Measurements from ENCODE around the gene CC2D2B. TPM values are rescaled to one million over a fixed set of nuclear protein-coding genes. Genes with fewer than 3 reads are reported as not detected.

Gene CC2D2B
- total and polyA plus RNA-seq, 2 experiments from 2014 or later: 0.39 TPM; not detected in 1

GRCh38 chr10:95864906-95865813 lies 42.6 kb upstream of the CC2D2B start:
- WGBS, 2 experiments (ENCODE audit: low coverage in 1 of 2, low lambda C conversion rate in 2 of 2, missing lambda C conversion rate in 2 of 2): 26 to 28% methylated on average over 7 of the region's 7 CpGs
- H3K9ac ChIP-seq: peak overlapping the region; percentile 35
- peaks cover 4% of the 10 kb centered on the region; the same call in 1 of the 2 replicates for H3K4me1 ChIP-seq (ENCODE audit: insufficient read depth)
- H3K27me3 ChIP-seq (replicated peaks; ENCODE audit: insufficient read depth): no peaks in the 10 kb centered on the region
- peak overlapping the region; percentile 83 for H2AFZ ChIP-seq
- no peaks in the 10 kb centered on the region for H3K9me3 ChIP-seq (ENCODE audit: low read depth)
- peak overlapping the region; percentile 22; the same call in 1 of the 2 replicates for H3K27ac ChIP-seq
- H3K9me2 ChIP-seq (ENCODE audit: insufficient read depth): no peaks in the 10 kb centered on the region
- peaks cover 6% of the 10 kb centered on the region; the same call in 1 of the 2 replicates for H3F3A ChIP-seq (ENCODE audit: insufficient read depth)
- no peaks in the 10 kb centered on the region for H3K36me3 ChIP-seq (ENCODE audit: low read depth)
- peak overlapping the region; percentile 58 for H3K4me2 ChIP-seq (ENCODE audit: unreplicated experiment)
- H3K79me2 ChIP-seq (ENCODE audit: insufficient read depth): no peaks in the 10 kb centered on the region
- DNase-seq: peak; percentile 87
- no peak overlapping the region; the same call in 1 of the 2 replicates for H3K4me3 ChIP-seq
- TF ChIP-seq EZH2 (IDR thresholded peaks at IDR 0.05; ENCODE audit: insufficient read depth, poor library complexity, severe bottlenecking): no peak
- TF ChIP-seq EZH2phosphoT487 (IDR thresholded peaks at IDR 0.05; ENCODE audit: insufficient read depth, low read depth): no peak
- H4K20me1 ChIP-seq (ENCODE audit: insufficient read depth): no peaks in the 10 kb centered on the region
- in situ Hi-C loops (cut with MboI): no loop called here

DNA sequence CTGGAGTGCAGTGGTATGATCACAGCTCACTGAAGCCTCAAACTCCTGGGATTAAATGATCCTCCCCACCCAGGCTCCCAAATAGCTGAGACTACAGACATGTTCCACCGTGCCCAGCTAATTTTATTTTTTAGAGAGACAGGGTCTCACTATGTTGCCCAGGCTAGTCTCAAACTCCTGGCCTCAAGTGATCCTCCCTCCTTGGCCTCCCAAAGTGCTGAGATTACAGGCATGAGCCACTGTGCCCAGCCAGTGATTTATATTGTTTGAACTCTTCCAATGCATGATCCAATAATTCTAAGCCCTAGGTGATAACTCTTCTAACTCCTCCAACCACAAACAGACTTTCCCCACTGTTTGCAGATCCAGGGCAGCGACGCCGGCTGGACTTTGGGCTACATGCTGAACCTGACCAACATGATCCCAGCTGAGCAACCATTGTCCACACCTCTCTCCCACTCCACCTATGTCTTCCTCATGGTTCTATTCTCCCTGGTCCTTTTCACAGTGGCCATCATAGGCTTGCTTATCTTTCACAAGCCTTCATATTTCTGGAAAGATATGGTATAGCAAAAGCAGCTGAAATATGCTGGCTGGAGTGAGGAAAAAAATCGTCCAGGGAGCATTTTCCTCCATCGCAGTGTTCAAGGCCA lies 41.8 kb upstream of the CC2D2B start:
- Histone ChIP-seq H3K36me3 (ENCODE audit: low read depth) (no peaks in the 10 kb centered on the region), H3K27me3 (replicated peaks; ENCODE audit: insufficient read depth) (no peaks in the 10 kb centered on the region), H4K20me1 (ENCODE audit: insufficient read depth) (no peaks in the 10 kb centered on the region), H3K4me3 (no peak overlapping the region), H3K4me1 (ENCODE audit: insufficient read depth) (peaks cover 4% of the 10 kb centered on the region; the same call in 1 of the 2 replicates), H3K9me2 (ENCODE audit: insufficient read depth) (no peaks in the 10 kb centered on the region), H3F3A (ENCODE audit: insufficient read depth) (peaks cover 6% of the 10 kb centered on the region; the same call in 1 of the 2 replicates), H3K9ac (no peak overlapping the region), H3K79me2 (ENCODE audit: insufficient read depth) (no peaks in the 10 kb centered on the region), H2AFZ (no peak overlapping the region), H3K9me3 (ENCODE audit: low read depth) (no peaks in the 10 kb centered on the region), H3K4me2 (ENCODE audit: unreplicated experiment) (no peak overlapping the region), H3K27ac (no peak overlapping the region)
- no peak for TF ChIP-seq EZH2 (IDR thresholded peaks at IDR 0.05; ENCODE audit: insufficient read depth, poor library complexity, severe bottlenecking)
- no peak for TF ChIP-seq EZH2phosphoT487 (IDR thresholded peaks at IDR 0.05; ENCODE audit: insufficient read depth, low read depth)
- no peak for DNase-seq
- in situ Hi-C loops (cut with MboI): no loop called here
- WGBS, 2 experiments (ENCODE audit: low coverage in 1 of 2, low lambda C conversion rate in 2 of 2, missing lambda C conversion rate in 2 of 2): 71 to 74% methylated on average over 6 of the region's 6 CpGs

DNA sequence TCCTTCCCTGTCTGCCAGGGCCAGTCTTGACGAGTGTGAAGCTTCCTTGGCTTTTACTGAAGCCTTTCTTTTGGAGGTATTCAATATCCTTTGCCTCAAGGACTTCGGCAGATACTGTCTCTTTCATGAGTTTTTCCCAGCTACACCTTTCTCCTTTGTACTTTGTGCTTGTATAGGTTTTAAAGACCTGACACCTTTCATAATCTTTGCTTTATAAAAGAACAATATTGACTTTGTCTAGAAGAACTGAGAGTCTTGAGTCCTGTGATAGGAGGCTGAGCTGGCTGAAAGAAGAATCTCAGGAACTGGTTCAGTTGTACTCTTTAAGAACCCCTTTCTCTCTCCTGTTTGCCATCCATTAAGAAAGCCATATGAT lies 41.3 kb upstream of the CC2D2B start:
- in situ Hi-C loops (cut with MboI): no loop called here
- WGBS, 2 experiments (ENCODE audit: low coverage in 1 of 2, low lambda C conversion rate in 2 of 2, missing lambda C conversion rate in 2 of 2): 83 to 85% methylated on average over 2 of the region's 2 CpGs

GRCh38 chr10:95867866-95868265 lies 39.9 kb upstream of the CC2D2B start:
- H4K20me1 ChIP-seq (ENCODE audit: insufficient read depth): no peaks in the 10 kb centered on the region
- H3K36me3 ChIP-seq (ENCODE audit: low read depth): no peaks in the 10 kb centered on the region
- no peak overlapping the region for H2AFZ ChIP-seq
- in situ Hi-C loops (cut with MboI): no loop called here
- DNase-seq: no peak
- H3K4me1 ChIP-seq (ENCODE audit: insufficient read depth): peaks cover 4% of the 10 kb centered on the region; the same call in 1 of the 2 replicates
- no peak overlapping the region for H3K4me3 ChIP-seq
- H3K79me2 ChIP-seq (ENCODE audit: insufficient read depth): no peaks in the 10 kb centered on the region
- TF ChIP-seq EZH2phosphoT487 (IDR thresholded peaks at IDR 0.05; ENCODE audit: insufficient read depth, low read depth): no peak
- no peak for TF ChIP-seq EZH2 (IDR thresholded peaks at IDR 0.05; ENCODE audit: insufficient read depth, poor library complexity, severe bottlenecking)
- H3K9me3 ChIP-seq (ENCODE audit: low read depth): no peaks in the 10 kb centered on the region
- WGBS, 2 experiments (ENCODE audit: low coverage in 1 of 2, low lambda C conversion rate in 2 of 2, missing lambda C conversion rate in 2 of 2): 81 to 87% methylated on average over 4 of the region's 4 CpGs
- no peaks in the 10 kb centered on the region for H3K9me2 ChIP-seq (ENCODE audit: insufficient read depth)
- no peaks in the 10 kb centered on the region for H3K27me3 ChIP-seq (replicated peaks; ENCODE audit: insufficient read depth)
- H3K4me2 ChIP-seq (ENCODE audit: unreplicated experiment): no peak overlapping the region
- no peak overlapping the region for H3K9ac ChIP-seq
- peaks cover 6% of the 10 kb centered on the region; the same call in 1 of the 2 replicates for H3F3A ChIP-seq (ENCODE audit: insufficient read depth)
- no peak overlapping the region for H3K27ac ChIP-seq

More for the DNA sequence above, 41.3 kb upstream of the CC2D2B start:
- H3K27ac ChIP-seq: no peak overlapping the region
- H3K79me2 ChIP-seq (ENCODE audit: insufficient read depth): no peaks in the 10 kb centered on the region
- H3K27me3 ChIP-seq (replicated peaks; ENCODE audit: insufficient read depth): no peaks in the 10 kb centered on the region
- H3F3A ChIP-seq (ENCODE audit: insufficient read depth): peaks cover 6% of the 10 kb centered on the region; the same call in 1 of the 2 replicates
- H3K9me2 ChIP-seq (ENCODE audit: insufficient read depth): no peaks in the 10 kb centered on the region
- no peaks in the 10 kb centered on the region for H3K36me3 ChIP-seq (ENCODE audit: low read depth)
- H3K4me1 ChIP-seq (ENCODE audit: insufficient read depth): peaks cover 4% of the 10 kb centered on the region; the same call in 1 of the 2 replicates
- H3K4me3 ChIP-seq: no peak overlapping the region
- TF ChIP-seq EZH2 (IDR thresholded peaks at IDR 0.05; ENCODE audit: insufficient read depth, poor library complexity, severe bottlenecking) (no peak), EZH2phosphoT487 (IDR thresholded peaks at IDR 0.05; ENCODE audit: insufficient read depth, low read depth) (no peak)
- no peak overlapping the region for H2AFZ ChIP-seq
- no peak overlapping the region for H3K4me2 ChIP-seq (ENCODE audit: unreplicated experiment)
- H3K9ac ChIP-seq: no peak overlapping the region
- no peaks in the 10 kb centered on the region for H3K9me3 ChIP-seq (ENCODE audit: low read depth)
- H4K20me1 ChIP-seq (ENCODE audit: insufficient read depth): no peaks in the 10 kb centered on the region
- DNase-seq: no peak

All from GM23248 (cell line).